DMS 273 treated with DMSO at 0.1 percent for 48 hours (cell line): ENCODE data around the gene SBNO2.
"Not testable (repeated sequence)": the region's sequence is repeated elsewhere in the genome, so short reads cannot be mapped to it uniquely, and the experiment has no call there.

ENCODE experiments used
- DNase-seq: peaks from one replicate; lab custom pipeline; 2025; lab: John Stamatoyannopoulos, UW

SBNO2 gene

GRCh38 chr19:1119475-1120217 is 54.4 kb downstream of the SBNO2 start:
- DNase-seq: no peak

- DNase-seq: no peak
Observed at GRCh38 chr19:1118999-1119398, 55.1 kb downstream of the SBNO2 start.

GRCh38 chr19:1117654-1118053 is 56.4 kb downstream of the SBNO2 start:
- no peak for DNase-seq

- no peak for DNase-seq
Observed at GRCh38 chr19:1116726-1117581, 57.1 kb downstream of the SBNO2 start.

- no peak for DNase-seq
Observed at GRCh38 chr19:1115646-1116420, 58.2 kb downstream of the SBNO2 start.

GRCh38 chr19:1114728-1115127 is 59.3 kb downstream of the SBNO2 start:
- not testable (repeated sequence) for DNase-seq

- no peak for DNase-seq
Observed at GRCh38 chr19:1113986-1114483, 60.0 kb downstream of the SBNO2 start.

- peak; percentile 71 for DNase-seq
Observed at GRCh38 chr19:1113030-1113985, 60.8 kb downstream of the SBNO2 start.

- no peak for DNase-seq
Observed at GRCh38 chr19:1112268-1113029, 61.6 kb downstream of the SBNO2 start.

GRCh38 chr19:1111641-1112267 is 62.3 kb downstream of the SBNO2 start:
- no peak for DNase-seq

- no peak for DNase-seq
Observed at GRCh38 chr19:1110809-1111640, 63.0 kb downstream of the SBNO2 start.

- DNase-seq: no peak
Observed at GRCh38 chr19:1109697-1110671, 64.1 kb downstream of the SBNO2 start.

GRCh38 chr19:1109032-1109551 is 65.0 kb downstream of the SBNO2 start:
- DNase-seq: no peak

GRCh38 chr19:1108291-1109031 is 65.6 kb downstream of the SBNO2 start:
- no peak for DNase-seq

GRCh38 chr19:1107661-1108261 is 66.3 kb downstream of the SBNO2 start:
- no peak for DNase-seq
